ENCODE results near the gene RCSD1.
"Not testable (repeated sequence)": the region's sequence is repeated elsewhere in the genome, so short reads cannot be mapped to it uniquely, and the experiment has no call there.

The RCSD1 gene

GRCh38 chr1:167719715-167720421, 89.8 kb downstream of the RCSD1 start:
- not testable (repeated sequence) for DNase-seq

GRCh38 chr1:167720965-167721616, 91.1 kb downstream of the RCSD1 start:
- no peak for DNase-seq

- DNase-seq: peak; percentile 93
Measured at GRCh38 chr1:167721617-167722151, 91.7 kb downstream of the RCSD1 start, which contains the start of gene MPZL1. TSS of gene MPZL1 (plus strand) at chr1:167721982. CDS start at chr1:167722152, 170 bp downstream.

- peak; percentile 35 for DNase-seq
Measured at GRCh38 chr1:167722152-167722869, 92.3 kb downstream of the RCSD1 start.

- DNase-seq: no peak
Measured at GRCh38 chr1:167722870-167723251, 92.8 kb downstream of the RCSD1 start.

GRCh38 chr1:167723707-167724323, 93.8 kb downstream of the RCSD1 start:
- DNase-seq: no peak

GRCh38 chr1:167726008-167726407, 96.0 kb downstream of the RCSD1 start:
- DNase-seq: no peak

- DNase-seq: no peak
Measured at GRCh38 chr1:167728818-167729410, 98.9 kb downstream of the RCSD1 start.

- DNase-seq: no peak
Measured at GRCh38 chr1:167734227-167734626, 104.2 kb downstream of the RCSD1 start.

GRCh38 chr1:167734841-167735240, 104.8 kb downstream of the RCSD1 start:
- no peak for DNase-seq

GRCh38 chr1:167737169-167737568, 107.1 kb downstream of the RCSD1 start:
- no peak for DNase-seq

GRCh38 chr1:167738158-167738557, 108.1 kb downstream of the RCSD1 start:
- no peak for DNase-seq

GRCh38 chr1:167739752-167740151, 109.7 kb downstream of the RCSD1 start:
- DNase-seq: no peak

GRCh38 chr1:167741103-167741502, 111.1 kb downstream of the RCSD1 start:
- DNase-seq: not testable (repeated sequence)

GRCh38 chr1:167742392-167743057, 112.5 kb downstream of the RCSD1 start:
- not testable (repeated sequence) for DNase-seq

- DNase-seq: no peak
Measured at GRCh38 chr1:167744901-167745300, 114.9 kb downstream of the RCSD1 start.

GRCh38 chr1:167746013-167746672, 116.1 kb downstream of the RCSD1 start:
- no peak for DNase-seq

- no peak for DNase-seq
Measured at GRCh38 chr1:167746988-167747655, 117.1 kb downstream of the RCSD1 start.

GRCh38 chr1:167747988-167748387, 118.0 kb downstream of the RCSD1 start:
- DNase-seq: no peak

GRCh38 chr1:167748906-167749305, 118.9 kb downstream of the RCSD1 start:
- no peak for DNase-seq

- DNase-seq: no peak
Measured at GRCh38 chr1:167749741-167750140, 119.7 kb downstream of the RCSD1 start.

All from stimulated activated CD4-positive, alpha-beta T cell treated with anti-CD3 and anti-CD28 coated beads, Interleukin-4, amount 100 ng/mL, for 1 hour (primary cell).